HuH-7 (cell line): ENCODE data around the gene THBS1.

ENCODE experiments used
- DNase-seq: peaks from one replicate; pipeline ENCODE4 v3.0.0; 2011; ENCODE audit warnings: low spot score

Gene THBS1

DNA sequence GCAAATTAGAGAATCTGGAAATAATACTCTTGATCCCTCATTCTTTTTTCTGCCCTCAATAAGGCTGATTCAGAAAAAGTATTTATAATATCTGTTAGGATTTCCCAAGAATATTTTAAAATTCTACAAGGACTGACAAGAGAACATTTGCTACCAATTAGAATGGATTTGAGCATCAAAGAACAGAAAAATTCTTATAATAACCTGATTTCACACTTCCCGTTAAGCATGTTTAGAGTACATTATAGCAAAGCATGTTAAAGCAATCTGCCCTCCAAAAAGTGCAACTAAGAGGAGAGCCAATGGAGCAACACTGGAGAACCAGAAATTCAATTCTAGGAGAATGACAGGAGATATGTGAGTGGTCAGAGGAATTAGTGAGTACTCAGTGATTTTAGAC, 57.2 kb downstream of the THBS1 start:
- DNase-seq = no peak

DNA sequence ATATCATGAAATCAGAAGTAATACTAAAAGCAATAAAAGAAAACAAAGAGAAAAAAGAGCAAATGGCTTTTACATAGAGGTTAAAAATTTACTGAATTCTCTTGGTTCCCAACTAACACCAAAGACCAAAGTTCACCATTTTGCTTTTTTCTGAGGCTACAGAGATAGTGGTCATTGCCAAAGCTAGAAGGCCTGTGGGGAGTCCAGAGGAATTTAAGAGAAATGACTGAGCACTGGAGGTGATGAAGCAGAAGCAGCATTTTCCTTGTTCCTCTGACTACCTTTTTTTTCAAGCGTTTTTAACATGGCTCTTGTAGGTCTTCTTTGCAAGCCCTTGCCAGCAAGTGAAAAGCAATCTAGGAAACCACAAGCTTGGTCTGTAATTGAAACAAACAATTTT, 58.2 kb downstream of the THBS1 start:
- no peak for DNase-seq

GRCh38 chr15:39640665-39641064, 59.8 kb downstream of the THBS1 start:
- DNase-seq = no peak

DNA sequence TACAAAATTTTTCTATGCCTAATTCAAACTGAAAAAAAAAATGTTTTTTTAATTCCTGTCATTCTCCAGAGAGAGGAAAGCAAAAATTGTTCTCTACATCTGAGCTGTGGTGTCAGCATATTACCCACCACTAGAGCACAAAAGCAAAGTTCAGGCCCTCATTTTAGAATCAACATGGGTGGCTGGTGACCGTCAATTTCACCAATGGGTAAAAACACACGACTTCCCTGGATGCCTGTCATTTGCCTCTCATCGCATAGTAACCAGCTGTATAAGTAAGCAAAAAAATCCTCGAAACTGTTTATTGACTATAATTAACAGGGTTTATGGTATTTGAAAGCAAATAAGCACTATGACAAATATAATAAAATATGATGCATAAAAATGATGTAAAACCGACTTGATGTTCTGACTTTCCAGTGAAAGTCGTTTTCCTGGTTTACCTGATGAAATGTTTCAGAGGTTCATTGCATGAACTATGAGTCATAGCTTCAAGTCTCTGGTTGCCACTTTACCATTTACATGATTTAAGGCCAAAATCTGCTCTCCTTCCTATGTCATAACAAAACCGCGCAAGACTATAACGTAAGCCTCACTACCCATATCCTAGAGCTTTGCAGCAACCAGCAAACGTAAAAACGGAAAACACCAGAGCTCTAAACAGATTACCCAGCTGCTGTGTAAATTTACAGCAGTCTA, 60.5 kb downstream of the THBS1 start:
- DNase-seq = no peak

DNA sequence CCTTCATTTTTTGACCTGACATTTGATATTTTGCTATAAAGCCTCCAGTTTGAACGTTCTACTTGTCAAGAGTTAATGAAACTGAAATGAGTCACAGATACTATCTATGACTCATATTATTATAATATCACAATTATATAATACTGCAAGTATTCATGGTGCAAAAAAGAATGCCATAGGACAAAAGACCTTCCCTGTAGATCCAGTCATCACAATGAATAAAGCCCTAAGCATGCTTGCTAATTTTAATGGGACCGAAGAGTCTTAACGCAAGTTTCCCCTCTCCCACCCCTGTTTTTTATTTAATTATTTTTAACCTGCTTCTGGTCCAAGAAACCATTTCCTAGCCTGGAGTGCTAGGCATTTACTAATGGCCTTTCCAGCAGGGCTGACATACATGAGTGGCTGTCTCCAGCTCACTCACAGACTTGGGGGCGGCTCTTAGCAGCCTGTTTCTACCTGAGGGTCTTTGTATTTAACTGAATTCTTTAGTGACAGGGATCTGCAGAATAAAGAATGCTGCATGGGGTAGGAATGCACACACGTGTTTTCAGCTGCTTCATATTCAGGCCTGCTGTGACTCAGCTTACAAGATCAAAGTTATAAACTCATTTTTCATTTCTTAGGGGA, 61.2 kb downstream of the THBS1 start:
- DNase-seq = no peak

DNA sequence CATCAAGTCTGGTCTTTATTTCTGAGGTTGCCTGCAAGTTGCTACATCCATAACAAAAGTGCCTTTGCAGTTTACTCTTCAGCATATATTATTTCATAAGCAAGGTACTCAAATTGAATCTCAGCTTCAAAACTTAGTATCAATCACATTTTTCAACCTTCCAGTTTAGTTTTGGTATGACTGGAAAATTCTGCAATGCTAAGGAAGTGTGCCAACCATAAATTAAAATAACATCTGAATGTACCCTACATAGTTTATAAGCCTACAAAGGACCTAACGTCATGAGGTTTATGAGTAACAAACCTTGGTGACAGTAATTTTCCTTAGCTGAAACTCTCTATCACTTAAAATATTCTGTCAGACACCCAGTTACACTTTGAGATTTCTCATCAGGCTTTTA, 62.8 kb downstream of the THBS1 start:
- DNase-seq = no peak

DNA sequence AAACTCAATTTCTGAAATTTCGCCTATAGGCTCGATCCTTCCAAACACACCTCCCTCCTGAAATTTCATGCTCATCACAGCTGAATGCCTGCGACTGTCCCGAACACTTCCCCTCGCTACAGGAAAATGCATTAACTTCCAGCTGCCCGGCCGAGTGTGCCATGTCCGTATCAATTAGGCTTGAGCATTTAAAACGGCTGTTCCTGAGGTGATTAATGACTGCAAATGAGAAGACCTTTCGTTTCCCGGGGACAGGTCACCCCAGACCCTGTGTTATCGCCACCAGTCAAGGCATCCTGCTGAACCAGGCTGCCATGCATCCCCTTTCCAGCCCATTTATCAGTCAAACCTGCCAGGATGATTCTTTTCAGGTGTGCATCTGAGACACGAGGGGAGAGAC, 63.3 kb downstream of the THBS1 start:
- no peak for DNase-seq

GRCh38 chr15:39645138-39645975, 64.5 kb downstream of the THBS1 start:
- no peak for DNase-seq

GRCh38 chr15:39645976-39646257, 65.0 kb downstream of the THBS1 start:
- no peak for DNase-seq

- no peak for DNase-seq
Measured at GRCh38 chr15:39646425-39646824, 65.5 kb downstream of the THBS1 start.
